Measurements from ENCODE around the gene ATP5PD.

The ATP5PD gene

GRCh38 chr17:75041656-75042280 lies 5.0 kb downstream of the ATP5PD start:
- Histone ChIP-seq H3K27ac (ENCODE audit: low read length, poor library complexity, severe bottlenecking) (no peak overlapping the region), H3K23ac (ENCODE audit: low read length in 2 of 2) (no peak overlapping the region), H3K9ac (ENCODE audit: low read length) (no peak overlapping the region), H3K4me1 (ENCODE audit: control insufficient read depth, insufficient read depth, low read depth, low read length) (peaks cover 2% of the 10 kb centered on the region), H3K18ac (ENCODE audit: low read depth in 1 of 2, low read length in 2 of 2) (no peak overlapping the region), H2BK5ac (ENCODE audit: low read depth, low read length, poor library complexity, severe bottlenecking) (no peak overlapping the region), H3K9me3 (ENCODE audit: control insufficient read depth, low read length) (no peaks in the 10 kb centered on the region), H3K79me1 (replicated peaks; ENCODE audit: low read length, poor library complexity, severe bottlenecking) (peaks cover 12% of the 10 kb centered on the region), H3K4me3 (ENCODE audit: insufficient read depth in 1 of 2, low read depth in 1 of 2, low read length in 2 of 2) (no peak overlapping the region), H3K27me3 (ENCODE audit: control insufficient read depth in 1 of 2, insufficient read depth in 1 of 2, low read length in 2 of 2) (no peaks in the 10 kb centered on the region), H2AFZ (ENCODE audit: low read depth, low read length) (no peak overlapping the region), H4K91ac (ENCODE audit: low read length) (no peak overlapping the region), H3K14ac (ENCODE audit: low read length in 2 of 2) (no peak overlapping the region), H2BK120ac (ENCODE audit: low read depth, low read length) (no peak overlapping the region), H3K4me2 (ENCODE audit: low read length, poor library complexity, severe bottlenecking) (no peak overlapping the region), H4K8ac (ENCODE audit: low read length) (no peak overlapping the region), H2BK12ac (ENCODE audit: low read length in 2 of 2) (no peak overlapping the region), H2AK5ac (ENCODE audit: low read length, severe bottlenecking) (no peak overlapping the region), H2BK15ac (ENCODE audit: low read depth, poor library complexity, severe bottlenecking) (no peak overlapping the region), H3K36me3 (ENCODE audit: control insufficient read depth in 1 of 2, insufficient read depth in 2 of 2, low read depth in 1 of 2, low read length in 2 of 2) (peaks cover 33 to 48% of the 10 kb centered on the region in 2 experiments), H3K4ac (ENCODE audit: low read depth in 1 of 2, low read length in 2 of 2) (no peak overlapping the region)
- 81% methylated on average over 12 of the region's 12 CpGs for WGBS
- DNase-seq, result no peak

DNA sequence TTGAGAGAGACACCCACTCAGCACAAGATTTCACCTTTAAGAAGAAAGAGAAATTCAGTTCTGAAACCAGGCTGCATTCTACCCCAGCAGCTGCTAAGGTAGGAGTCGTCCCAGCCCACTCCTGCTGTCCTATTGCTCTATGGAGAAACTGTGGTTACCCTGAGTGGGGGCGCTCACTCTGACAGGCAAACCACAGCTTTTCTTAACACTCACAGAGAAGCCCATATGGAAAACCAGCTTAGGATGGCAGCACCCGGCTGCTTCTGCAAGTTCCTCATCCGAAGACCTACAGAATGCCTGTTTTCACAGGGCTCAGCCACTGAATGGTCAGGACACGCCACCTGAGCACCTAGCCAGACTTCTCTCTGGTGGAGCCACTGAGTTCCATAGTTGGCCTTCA lies 7.5 kb downstream of the ATP5PD start:
- 96% methylated on average over 5 of the region's 5 CpGs for WGBS
- Histone ChIP-seq H3K18ac (ENCODE audit: low read depth in 1 of 2, low read length in 2 of 2) (no peak overlapping the region), H2BK15ac (ENCODE audit: low read depth, poor library complexity, severe bottlenecking) (no peak overlapping the region), H3K23ac (ENCODE audit: low read length in 2 of 2) (no peak overlapping the region), H3K4me3 (ENCODE audit: insufficient read depth in 1 of 2, low read depth in 1 of 2, low read length in 2 of 2) (no peak overlapping the region), H3K9me3 (ENCODE audit: control insufficient read depth, low read length) (no peaks in the 10 kb centered on the region), H3K14ac (ENCODE audit: low read length in 2 of 2) (no peak overlapping the region), H3K9ac (ENCODE audit: low read length) (no peak overlapping the region), H2AK5ac (ENCODE audit: low read length, severe bottlenecking) (no peak overlapping the region), H3K27ac (ENCODE audit: low read length, poor library complexity, severe bottlenecking) (no peak overlapping the region), H4K91ac (ENCODE audit: low read length) (no peak overlapping the region), H3K4ac (ENCODE audit: low read depth in 1 of 2, low read length in 2 of 2) (no peak overlapping the region), H2BK5ac (ENCODE audit: low read depth, low read length, poor library complexity, severe bottlenecking) (no peak overlapping the region), H3K4me2 (ENCODE audit: low read length, poor library complexity, severe bottlenecking) (no peak overlapping the region), H4K8ac (ENCODE audit: low read length) (no peak overlapping the region), H3K27me3 (ENCODE audit: control insufficient read depth in 1 of 2, insufficient read depth in 1 of 2, low read length in 2 of 2) (no peaks in the 10 kb centered on the region), H2AFZ (ENCODE audit: low read depth, low read length) (no peak overlapping the region), H3K36me3 (ENCODE audit: control insufficient read depth in 1 of 2, insufficient read depth in 2 of 2, low read depth in 1 of 2, low read length in 2 of 2) (peaks cover 37 to 48% of the 10 kb centered on the region in 2 experiments), H3K4me1 (ENCODE audit: control insufficient read depth, insufficient read depth, low read depth, low read length) (peaks cover 6% of the 10 kb centered on the region), H3K79me1 (replicated peaks; ENCODE audit: low read length, poor library complexity, severe bottlenecking) (peaks cover 10% of the 10 kb centered on the region), H2BK12ac (ENCODE audit: low read length in 2 of 2) (no peak overlapping the region), H2BK120ac (ENCODE audit: low read depth, low read length) (no peak overlapping the region)
- no peak for DNase-seq

DNA sequence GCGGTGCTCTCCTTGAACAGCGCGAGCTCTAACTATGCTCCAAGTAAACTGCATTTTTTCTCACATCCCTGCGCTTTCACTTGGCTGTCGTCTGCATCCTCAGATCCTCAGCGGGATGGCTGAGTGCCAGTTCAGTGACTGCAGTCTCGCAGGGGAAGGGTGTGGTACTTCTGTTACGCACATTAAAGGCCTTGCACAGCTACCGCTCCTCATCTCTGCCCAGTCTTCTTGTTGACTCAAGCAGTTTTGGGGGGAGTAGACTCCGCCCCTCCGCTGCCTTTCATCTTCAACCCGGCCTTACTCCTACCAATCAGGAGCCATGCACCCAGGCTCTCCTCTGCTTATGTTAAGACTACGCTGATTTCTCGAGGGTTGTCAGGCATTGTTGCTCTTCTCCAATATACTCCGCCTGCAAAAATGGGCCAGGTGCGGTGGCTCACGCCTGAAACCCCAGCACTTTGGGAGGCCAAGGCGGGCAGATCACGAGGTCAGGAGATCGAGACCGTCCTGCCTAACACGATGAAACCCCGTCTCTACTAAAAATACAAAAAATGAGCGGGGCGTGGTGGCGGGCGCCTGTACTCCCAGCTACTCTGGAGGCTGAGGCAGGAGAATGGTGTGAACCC lies 10.0 kb downstream of the ATP5PD start:
- DNase-seq, result no peak
- Histone ChIP-seq H3K9me3 (ENCODE audit: control insufficient read depth, low read length) (no peaks in the 10 kb centered on the region), H2BK15ac (ENCODE audit: low read depth, poor library complexity, severe bottlenecking) (no peak overlapping the region), H3K14ac (ENCODE audit: low read length in 2 of 2) (no peak overlapping the region), H4K91ac (ENCODE audit: low read length) (no peak overlapping the region), H2AFZ (ENCODE audit: low read depth, low read length) (no peak overlapping the region), H3K4me2 (ENCODE audit: low read length, poor library complexity, severe bottlenecking) (no peak overlapping the region), H3K27ac (ENCODE audit: low read length, poor library complexity, severe bottlenecking) (no peak overlapping the region), H2BK12ac (ENCODE audit: low read length in 2 of 2) (no peak overlapping the region), H3K4me3 (ENCODE audit: insufficient read depth in 1 of 2, low read depth in 1 of 2, low read length in 2 of 2) (peak overlapping the region in 1 of 2 experiments; percentile 51), H3K4ac (ENCODE audit: low read depth in 1 of 2, low read length in 2 of 2) (no peak overlapping the region), H2BK5ac (ENCODE audit: low read depth, low read length, poor library complexity, severe bottlenecking) (no peak overlapping the region), H3K9ac (ENCODE audit: low read length) (peak overlapping the region; percentile 99), H3K36me3 (ENCODE audit: control insufficient read depth in 1 of 2, insufficient read depth in 2 of 2, low read depth in 1 of 2, low read length in 2 of 2) (peaks cover 33 to 41% of the 10 kb centered on the region in 2 experiments), H2AK5ac (ENCODE audit: low read length, severe bottlenecking) (no peak overlapping the region), H3K27me3 (ENCODE audit: control insufficient read depth in 1 of 2, insufficient read depth in 1 of 2, low read length in 2 of 2) (no peaks in the 10 kb centered on the region), H3K79me1 (replicated peaks; ENCODE audit: low read length, poor library complexity, severe bottlenecking) (peaks cover 8% of the 10 kb centered on the region), H3K23ac (ENCODE audit: low read length in 2 of 2) (no peak overlapping the region), H2BK120ac (ENCODE audit: low read depth, low read length) (no peak overlapping the region), H3K18ac (ENCODE audit: low read depth in 1 of 2, low read length in 2 of 2) (no peak overlapping the region), H4K8ac (ENCODE audit: low read length) (peak overlapping the region; percentile 45), H3K4me1 (ENCODE audit: control insufficient read depth, insufficient read depth, low read depth, low read length) (peaks cover 17% of the 10 kb centered on the region)
- 95% methylated on average over 27 of the region's 27 CpGs for WGBS

GRCh38 chr17:75034236-75034908 lies 12.4 kb downstream of the ATP5PD start:
- H3K27ac ChIP-seq (ENCODE audit: low read length, poor library complexity, severe bottlenecking), result peak overlapping the region; percentile 90
- peak overlapping the region; percentile 59 to 80 for H3K4ac ChIP-seq (ENCODE audit: low read depth in 1 of 2, low read length in 2 of 2)
- H4K91ac ChIP-seq (ENCODE audit: low read length), result peak overlapping the region; percentile 83
- H2AFZ ChIP-seq (ENCODE audit: low read depth, low read length), result peak overlapping the region; percentile 91
- WGBS, result under 1% methylated on average over 43 of the region's 43 CpGs
- peak overlapping the region; percentile 80 for H2BK5ac ChIP-seq (ENCODE audit: low read depth, low read length, poor library complexity, severe bottlenecking)
- no peak overlapping the region for H2AK5ac ChIP-seq (ENCODE audit: low read length, severe bottlenecking)
- H3K23ac ChIP-seq (ENCODE audit: low read length in 2 of 2), result peak overlapping the region in 1 of 2 experiments; percentile 18
- peak overlapping the region; percentile 87 for H4K8ac ChIP-seq (ENCODE audit: low read length)
- peak overlapping the region; percentile 83 to 93 for H3K4me3 ChIP-seq (ENCODE audit: insufficient read depth in 1 of 2, low read depth in 1 of 2, low read length in 2 of 2)
- peaks cover 17% of the 10 kb centered on the region for H3K4me1 ChIP-seq (ENCODE audit: control insufficient read depth, insufficient read depth, low read depth, low read length)
- peak; percentile 92 for DNase-seq
- H3K36me3 ChIP-seq (ENCODE audit: control insufficient read depth in 1 of 2, insufficient read depth in 2 of 2, low read depth in 1 of 2, low read length in 2 of 2), result peaks cover 16 to 17% of the 10 kb centered on the region in 2 experiments
- peak overlapping the region; percentile 83 to 87 for H3K18ac ChIP-seq (ENCODE audit: low read depth in 1 of 2, low read length in 2 of 2)
- peak overlapping the region; percentile 66 for H3K4me2 ChIP-seq (ENCODE audit: low read length, poor library complexity, severe bottlenecking)
- H2BK120ac ChIP-seq (ENCODE audit: low read depth, low read length), result peak overlapping the region; percentile 82
- peaks cover 11% of the 10 kb centered on the region for H3K9me3 ChIP-seq (ENCODE audit: control insufficient read depth, low read length)
- no peaks in the 10 kb centered on the region for H3K27me3 ChIP-seq (ENCODE audit: control insufficient read depth in 1 of 2, insufficient read depth in 1 of 2, low read length in 2 of 2)
- peaks cover 5% of the 10 kb centered on the region for H3K79me1 ChIP-seq (replicated peaks; ENCODE audit: low read length, poor library complexity, severe bottlenecking)
- H3K9ac ChIP-seq (ENCODE audit: low read length), result peak overlapping the region; percentile 99
- H2BK15ac ChIP-seq (ENCODE audit: low read depth, poor library complexity, severe bottlenecking), result peak overlapping the region; percentile 99
- peak overlapping the region in 1 of 2 experiments; percentile 78 for H3K14ac ChIP-seq (ENCODE audit: low read length in 2 of 2)
- peak overlapping the region; percentile 72 for H2BK12ac ChIP-seq (ENCODE audit: low read length in 2 of 2)
